Muscle of leg (tissue), 11 donors: Measurements from ENCODE around the gene SCAF1. TPM values are rescaled to one million over a fixed set of nuclear protein-coding genes. Genes with fewer than 3 reads are reported as not detected.
A peak's percentile ranks its signal among the peaks of the same experiment; 100 is the strongest.

Source experiments
- DNase-seq: peaks from one replicate; pipeline ENCODE4 v3.0.0; 2013
- H3K27ac ChIP-seq: one replicate; pipeline ENCODE4 v1.5.1; 2013; ENCODE audit warnings: mild to moderate bottlenecking, low read length, control low read depth
- H3K27me3 ChIP-seq: one replicate; pipeline ENCODE4 v1.6.1; 2013; ENCODE audit warnings: low read length; ENCODE audit not compliant: control insufficient read depth, insufficient read depth
- H3K36me3 ChIP-seq: one replicate; pipeline ENCODE4 v1.6.1; 2013; ENCODE audit warnings: low read length; ENCODE audit not compliant: control insufficient read depth, insufficient read depth
- H3K4me1 ChIP-seq: one replicate; pipeline ENCODE4 v1.6.1; 2013; ENCODE audit warnings: low read length; ENCODE audit not compliant: control insufficient read depth, insufficient read depth
- H3K4me3 ChIP-seq: one replicate; pipeline ENCODE4 v1.5.1; 2013; ENCODE audit warnings: low read length, control low read depth
- H3K9me3 ChIP-seq: replicated peaks from 2 replicates; pipeline ENCODE4 v1.6.1; 2013; ENCODE audit warnings: low read depth, low read length; ENCODE audit not compliant: control insufficient read depth
- WGBS: methylation state at CpG from one replicate; pipeline ENCODE4 v1.1.5; 2013; ENCODE audit warnings: missing lambda C conversion rate; ENCODE audit not compliant: insufficient coverage; 5-methylcytosine and 5-hydroxymethylcytosine counted together
- polyA plus RNA-seq, 8 donors: library from polyadenylated mRNA; unstranded; fragments of 120-200 nt; gene quantifications; one replicate each; pipeline versions ENCODE4 v1.2.1 to v1.2.3, GENCODE V29; 2013; ENCODE audit warnings: inconsistent platforms in 1 of 8, low replicate concordance in 1 of 8; ENCODE audit not compliant: insufficient read length in 8 of 8, insufficient read depth in 1 of 8
- total RNA-seq: library from RNA; stranded (reverse); fragments of 120-200 nt; gene quantifications from one replicate; pipeline ENCODE4 v1.2.4, GENCODE V29; 2013

Gene SCAF1
- total and polyA plus RNA-seq, 9 donors: 6.8 to 36.9 (median 31.8) TPM

DNA sequence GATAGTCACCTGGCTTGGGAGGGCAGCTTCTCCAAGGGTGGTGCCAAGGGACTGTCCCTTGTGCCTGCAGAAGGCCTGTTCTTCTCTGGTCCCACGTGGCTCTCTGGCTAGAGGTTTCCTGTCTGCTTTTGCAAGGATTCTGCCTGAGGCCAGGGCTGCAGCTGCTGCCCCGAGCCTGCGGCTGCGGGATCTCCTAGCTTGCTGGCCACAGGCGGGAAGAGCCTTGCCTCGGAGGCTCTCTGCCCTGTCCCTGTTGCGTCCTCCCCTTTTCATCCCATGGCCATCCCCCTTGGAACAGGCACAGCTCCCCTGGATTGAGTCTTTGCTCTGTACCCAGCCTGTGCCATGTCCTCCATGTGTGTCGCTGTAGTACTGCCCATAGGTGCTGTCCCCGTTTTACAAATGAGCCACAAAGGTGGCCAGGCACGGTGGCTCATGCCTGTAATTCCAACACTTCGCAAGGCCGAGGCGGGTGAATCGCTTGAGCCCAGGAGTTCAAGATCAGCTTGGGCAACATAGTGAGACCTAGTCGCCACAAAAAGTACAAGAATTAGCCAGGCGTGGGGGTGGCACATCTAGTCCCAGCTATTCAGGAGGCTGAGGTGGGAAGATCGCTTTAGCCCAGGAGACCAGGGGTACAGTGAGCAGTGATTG lies 14.6 kb downstream of the SCAF1 start:
- DNase-seq: no peak
- 86% methylated on average over 16 of the region's 17 CpGs for WGBS
- no peak overlapping the region for H3K27ac ChIP-seq
- no peaks in the 10 kb centered on the region for H3K9me3 ChIP-seq
- H3K27me3 ChIP-seq: no peaks in the 10 kb centered on the region
- peaks cover 92% of the 10 kb centered on the region for H3K36me3 ChIP-seq
- no peak overlapping the region for H3K4me3 ChIP-seq
- H3K4me1 ChIP-seq: no peaks in the 10 kb centered on the region

DNA sequence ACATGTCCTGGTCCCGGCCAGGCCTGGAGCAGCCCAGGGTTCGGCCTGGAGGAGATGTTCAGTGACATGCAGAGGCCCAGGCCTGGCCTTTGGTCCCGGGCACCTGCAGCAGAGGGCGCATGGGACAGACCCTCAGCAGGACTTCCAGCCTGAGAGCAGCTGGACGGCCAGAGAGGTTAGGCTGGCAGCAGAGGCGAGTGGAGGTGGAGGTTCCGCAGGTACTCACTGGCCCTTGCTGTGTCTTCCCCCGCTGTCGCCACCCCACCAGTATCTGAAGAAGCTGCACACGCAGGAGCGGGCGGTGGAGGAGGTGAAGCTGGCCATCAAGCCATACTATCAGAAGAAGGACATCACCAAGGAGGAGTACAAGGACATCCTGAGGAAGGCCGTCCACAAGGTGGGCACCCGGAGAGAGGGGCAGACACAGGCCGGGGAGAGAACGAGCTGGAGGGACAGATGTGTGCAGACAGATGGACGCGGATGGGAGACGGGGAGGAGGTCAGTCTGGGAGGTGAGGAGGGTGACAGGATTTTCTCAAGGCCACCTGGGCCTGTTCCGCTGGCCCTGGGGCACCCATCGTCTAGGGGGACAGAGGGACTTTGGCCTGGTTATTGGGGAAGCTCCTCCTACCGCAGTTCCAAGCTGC lies 15.6 kb downstream of the SCAF1 start:
- Histone ChIP-seq H3K9me3 (no peaks in the 10 kb centered on the region), H3K36me3 (peaks cover 98% of the 10 kb centered on the region), H3K27ac (no peak overlapping the region), H3K27me3 (no peaks in the 10 kb centered on the region), H3K4me1 (no peaks in the 10 kb centered on the region), H3K4me3 (no peak overlapping the region)
- WGBS: 87% methylated on average over 18 of the region's 22 CpGs
- no peak for DNase-seq

DNA sequence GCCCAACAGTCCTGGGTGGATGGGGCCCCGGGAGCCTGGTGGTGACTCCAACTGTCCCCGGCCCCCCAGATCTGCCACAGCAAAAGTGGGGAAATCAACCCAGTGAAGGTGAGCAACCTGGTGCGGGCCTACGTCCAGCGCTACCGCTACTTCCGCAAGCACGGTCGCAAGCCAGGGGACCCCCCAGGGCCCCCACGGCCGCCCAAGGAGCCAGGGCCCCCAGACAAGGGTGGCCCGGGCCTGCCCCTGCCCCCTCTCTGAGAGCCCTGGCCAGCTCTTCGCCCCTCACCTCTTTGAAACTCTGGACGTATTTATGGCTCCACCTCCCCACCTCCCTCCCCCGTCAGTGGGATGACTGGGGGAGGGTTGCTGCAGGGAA lies 16.1 kb downstream of the SCAF1 start:
- Histone ChIP-seq H3K36me3 (peaks cover 98% of the 10 kb centered on the region), H3K9me3 (no peaks in the 10 kb centered on the region), H3K4me1 (no peaks in the 10 kb centered on the region), H3K27me3 (no peaks in the 10 kb centered on the region), H3K27ac (no peak overlapping the region), H3K4me3 (no peak overlapping the region)
- DNase-seq: no peak
- 80% methylated on average over 8 of the region's 15 CpGs for whole genome bisulfite sequencing

DNA sequence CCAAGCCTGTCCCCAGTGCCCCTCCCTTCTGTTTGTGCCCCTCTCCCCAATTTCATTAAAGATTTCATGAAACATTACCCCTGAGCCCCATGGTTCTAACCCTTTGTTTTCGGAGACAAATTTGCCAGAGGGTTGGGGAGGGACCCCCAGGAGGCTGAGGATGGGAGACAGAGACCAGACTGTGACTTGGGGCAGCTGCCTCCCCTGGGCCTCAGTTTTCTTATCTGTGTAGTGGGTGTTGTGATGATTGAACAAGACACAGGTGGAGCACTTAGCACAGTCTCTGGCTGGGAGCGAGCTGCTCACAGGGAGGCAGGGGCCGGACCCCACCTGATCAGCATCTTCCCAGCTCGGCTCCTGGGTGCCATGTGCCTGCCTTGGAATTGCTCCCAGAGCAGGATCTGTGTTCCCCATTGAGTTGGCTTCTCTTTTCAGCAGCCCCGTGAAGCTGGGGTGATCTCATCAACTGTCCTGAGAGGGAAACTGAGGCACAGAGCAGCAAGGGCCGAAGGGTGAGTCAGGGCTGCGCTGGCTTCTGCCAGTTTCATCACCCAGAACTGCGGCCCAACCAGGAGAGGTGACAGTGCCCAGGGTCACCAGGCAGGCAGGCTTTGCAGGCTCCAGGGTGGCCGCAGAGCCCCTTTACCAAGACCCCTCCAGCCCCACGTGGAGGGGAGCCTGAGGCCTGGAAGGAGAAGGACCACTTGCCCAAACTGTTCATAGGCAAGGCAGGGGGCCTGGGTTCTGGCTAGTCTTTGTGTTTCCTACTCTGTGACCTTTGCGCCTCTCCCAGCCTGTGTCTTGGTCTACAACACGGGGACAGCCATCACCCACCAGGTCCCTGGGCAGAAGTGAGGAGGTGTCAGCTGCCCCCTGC lies 16.8 kb downstream of the SCAF1 start:
- H3K9me3 ChIP-seq: no peaks in the 10 kb centered on the region
- peaks cover 94% of the 10 kb centered on the region for H3K36me3 ChIP-seq
- no peak overlapping the region for H3K4me3 ChIP-seq
- no peaks in the 10 kb centered on the region for H3K27me3 ChIP-seq
- H3K27ac ChIP-seq: no peak overlapping the region
- 82% methylated on average over 8 of the region's 12 CpGs for WGBS
- no peak for DNase-seq
- peaks cover 2% of the 10 kb centered on the region for H3K4me1 ChIP-seq

DNA sequence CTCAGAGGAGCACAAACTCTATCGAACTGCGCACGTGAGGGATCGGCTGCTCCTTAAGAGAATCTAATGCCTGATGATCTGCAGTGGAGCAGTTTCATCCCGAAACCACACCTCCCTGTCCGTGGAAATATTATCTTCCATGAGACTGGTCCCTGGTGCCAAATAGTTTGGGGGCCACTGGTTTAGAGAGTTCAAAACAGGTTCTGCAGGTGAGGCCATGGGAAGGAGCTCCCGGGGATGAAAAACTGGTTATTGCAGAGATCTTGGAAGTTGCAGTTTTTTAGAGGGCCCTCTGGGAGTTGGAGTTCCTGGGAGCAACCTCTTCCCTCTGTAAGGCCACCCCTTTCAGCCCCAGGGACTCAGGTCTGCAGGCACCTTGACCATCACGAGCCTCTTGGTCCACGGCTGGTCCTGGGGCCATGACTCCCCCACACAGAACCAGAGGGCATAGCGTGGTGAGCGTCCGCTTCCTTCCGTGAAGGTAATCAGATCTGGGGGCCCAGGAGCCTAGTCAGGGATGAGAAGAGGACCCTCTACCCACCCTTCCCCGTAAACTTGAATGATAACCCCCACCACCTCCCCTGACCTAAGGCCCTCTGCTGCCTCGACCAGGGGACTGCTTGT lies 18.4 kb downstream of the SCAF1 start:
- WGBS: 94% methylated on average over 8 of the region's 15 CpGs
- no peak overlapping the region for H3K4me3 ChIP-seq
- peaks cover 78% of the 10 kb centered on the region for H3K36me3 ChIP-seq
- DNase-seq: no peak
- H3K4me1 ChIP-seq: peaks cover 13% of the 10 kb centered on the region
- H3K27me3 ChIP-seq: no peaks in the 10 kb centered on the region
- no peak overlapping the region for H3K27ac ChIP-seq
- no peaks in the 10 kb centered on the region for H3K9me3 ChIP-seq

DNA sequence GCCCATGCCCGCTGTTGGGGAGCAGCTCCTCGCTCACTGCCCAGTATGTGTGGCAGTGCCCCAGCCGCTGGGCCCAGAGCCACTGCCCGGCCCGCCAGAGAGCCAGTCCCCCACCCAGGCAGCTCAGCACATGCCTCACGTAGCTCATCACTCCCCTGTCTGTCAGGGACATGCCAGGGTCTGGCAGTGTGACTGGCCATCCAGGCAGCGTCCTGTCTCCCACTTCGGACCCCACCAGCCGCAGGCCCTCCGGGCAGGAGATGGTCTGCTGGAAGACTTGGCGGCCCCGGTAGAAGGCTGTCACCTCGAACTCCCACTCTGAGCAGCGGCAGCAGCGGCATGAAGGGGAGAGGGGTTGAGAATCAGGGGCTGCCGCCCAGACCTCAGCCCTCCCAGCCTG lies 20.0 kb downstream of the SCAF1 start:
- no peaks in the 10 kb centered on the region for H3K9me3 ChIP-seq
- peaks cover 24% of the 10 kb centered on the region for H3K4me1 ChIP-seq
- 96% methylated on average over 13 of the region's 16 CpGs for WGBS
- no peak for DNase-seq
- H3K27ac ChIP-seq: no peak overlapping the region
- H3K4me3 ChIP-seq: no peak overlapping the region
- H3K36me3 ChIP-seq: peaks cover 62% of the 10 kb centered on the region
- no peaks in the 10 kb centered on the region for H3K27me3 ChIP-seq

DNA sequence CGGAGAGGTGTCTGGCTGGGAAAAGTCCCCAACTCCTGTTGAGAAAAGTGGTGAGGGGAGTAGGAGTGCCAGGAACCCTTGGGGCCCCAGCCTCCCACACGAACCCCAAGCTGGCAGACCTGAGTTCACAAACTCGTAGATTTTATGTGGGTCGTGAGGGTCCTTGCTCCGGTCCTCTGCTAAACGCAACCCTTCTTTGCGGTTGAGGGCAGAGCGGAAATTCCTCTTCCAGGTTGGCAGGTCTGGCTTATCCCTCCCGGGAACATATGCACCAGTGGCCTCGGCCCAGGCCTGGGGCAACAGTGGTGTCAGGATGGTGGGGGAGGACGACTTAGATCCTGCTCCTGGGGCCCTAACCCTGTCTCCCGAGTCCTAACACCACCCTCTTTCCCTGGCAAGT lies 21.2 kb downstream of the SCAF1 start:
- 90% methylated on average over 11 of the region's 12 CpGs for WGBS
- H3K36me3 ChIP-seq: peaks cover 50% of the 10 kb centered on the region

DNA sequence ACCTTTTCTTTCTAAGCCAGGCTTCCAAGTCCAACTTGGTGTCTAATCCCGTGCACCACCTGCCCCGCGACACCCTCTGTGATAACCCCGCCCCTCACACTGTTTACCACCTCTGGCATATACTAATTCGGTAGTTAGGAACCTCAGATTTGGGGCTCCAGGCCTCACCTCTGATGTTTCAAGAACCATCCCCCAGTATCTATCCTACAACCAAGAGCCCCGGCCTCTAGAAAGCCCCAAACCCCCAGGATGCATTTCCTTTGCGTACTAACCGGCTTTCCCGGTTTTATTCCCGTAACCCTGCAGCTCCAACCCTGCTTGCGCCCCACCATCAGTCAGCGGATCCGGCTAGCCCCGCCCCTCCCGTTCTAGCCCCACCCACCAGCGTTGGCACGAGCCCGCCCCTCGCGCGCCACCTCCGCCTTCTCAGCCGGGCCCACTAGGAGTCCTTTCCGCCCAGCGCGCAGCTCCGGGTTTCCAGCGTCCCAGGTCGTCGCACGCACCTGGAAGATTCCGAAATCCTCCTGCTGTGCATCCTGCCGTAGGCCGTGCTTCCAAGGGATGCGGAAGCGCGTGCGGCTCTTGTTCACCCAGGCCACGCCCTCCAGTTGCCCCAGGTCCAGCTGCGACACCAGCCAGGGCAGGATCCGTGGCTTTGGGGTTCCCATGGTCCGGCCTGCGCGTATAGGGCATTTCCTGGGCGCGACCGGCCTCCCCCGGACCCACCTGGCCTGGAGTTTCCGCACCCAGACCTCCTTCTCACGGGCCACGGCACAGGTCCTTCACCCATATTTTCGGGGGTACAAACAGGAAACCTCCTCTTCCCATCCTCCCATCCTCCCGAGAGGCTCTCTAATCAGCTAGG lies 22.4 kb downstream of the SCAF1 start:
- WGBS: under 1% methylated on average over 52 of the region's 53 CpGs
- peaks cover 47% of the 10 kb centered on the region for H3K36me3 ChIP-seq
- peak overlapping the region; percentile 80 for H3K4me3 ChIP-seq
- DNase-seq: peak; percentile 82
- H3K27me3 ChIP-seq: no peaks in the 10 kb centered on the region
- peaks cover 26% of the 10 kb centered on the region for H3K4me1 ChIP-seq
- peak overlapping the region; percentile 91 for H3K27ac ChIP-seq
- H3K9me3 ChIP-seq: no peaks in the 10 kb centered on the region

More for the DNA sequence above, 21.2 kb downstream of the SCAF1 start:
- no peak overlapping the region for H3K27ac ChIP-seq
- no peak overlapping the region for H3K4me3 ChIP-seq
- H3K4me1 ChIP-seq: peaks cover 26% of the 10 kb centered on the region
- no peaks in the 10 kb centered on the region for H3K9me3 ChIP-seq
- no peaks in the 10 kb centered on the region for H3K27me3 ChIP-seq
- no peak for DNase-seq

DNA sequence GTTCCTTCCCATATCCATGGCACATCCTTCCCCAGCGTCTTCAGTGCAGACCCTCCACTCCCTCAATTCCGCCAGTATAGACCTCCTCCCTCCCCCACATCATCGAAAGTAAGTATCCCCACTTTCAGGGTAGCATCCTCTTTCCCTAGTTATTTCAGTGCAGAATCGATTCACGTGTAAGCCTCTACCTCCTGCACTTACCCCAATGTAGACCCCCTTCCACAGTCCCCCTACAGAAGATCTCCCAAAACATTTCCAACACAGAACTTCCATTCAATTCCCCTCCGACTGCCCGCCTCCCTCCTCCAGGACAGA lies 23.0 kb downstream of the SCAF1 start:
- Histone ChIP-seq H3K4me3 (peak overlapping the region; percentile 80), H3K9me3 (no peaks in the 10 kb centered on the region), H3K27ac (peak overlapping the region; percentile 91), H3K36me3 (peaks cover 47% of the 10 kb centered on the region), H3K4me1 (peaks cover 26% of the 10 kb centered on the region), H3K27me3 (no peaks in the 10 kb centered on the region)
- DNase-seq: no peak
- WGBS: 1% methylated on average over 7 of the region's 7 CpGs
